Spleen (tissue), 11 donors: ENCODE data around the gene LRP2BP. TPM values are rescaled to one million over a fixed set of nuclear protein-coding genes. Genes with fewer than 3 reads are reported as not detected.
A peak's percentile ranks its signal among the peaks of the same experiment; 100 is the strongest.

Source experiments
- DNase-seq: peaks from one replicate; pipeline ENCODE4 v3.0.0-alpha.2; 2020
- H3K27ac ChIP-seq, 8 donors: fragments of 200-600 bp; sonication (generic) in 7 of 8; 1 replicate in 4 of 8; 2 replicates in 4 of 8; pipeline versions ENCODE4 v1.5.0 to v1.8.0; 2016 to 2021; ENCODE audit warnings: inconsistent platforms in 4 of 8, mild to moderate bottlenecking in 4 of 8, moderate library complexity in 1 of 8
- H3K27me3 ChIP-seq, 7 donors: fragments of 200-600 bp; sonication (generic) in 6 of 7; replicated peaks in 1 of 7; 1 replicate in 4 of 7; 2 replicates in 3 of 7; pipeline versions ENCODE4 v1.5.0 to v1.8.0; 2016 to 2021; ENCODE audit warnings: inconsistent platforms in 3 of 7, mild to moderate bottlenecking in 1 of 7
- H3K36me3 ChIP-seq, 6 donors: fragments of 200-600 bp; sonication (generic) in 5 of 6; 1 replicate in 4 of 6; 2 replicates in 2 of 6; pipeline versions ENCODE4 v1.5.0 to v1.8.0; 2016 to 2021; ENCODE audit warnings: inconsistent platforms in 2 of 6
- H3K4me1 ChIP-seq, 6 donors: fragments of 200-600 bp; sonication (generic) in 5 of 6; 1 replicate in 3 of 6; 2 replicates in 3 of 6; pipeline versions ENCODE4 v1.5.0 to v1.8.0; 2016 to 2021; ENCODE audit warnings: inconsistent platforms in 3 of 6
- H3K4me3 ChIP-seq, 8 donors: fragments of 200-600 bp; sonication (generic) in 7 of 8; 1 replicate in 4 of 8; 2 replicates in 4 of 8; pipeline versions ENCODE4 v1.5.0 to v1.8.0; 2016 to 2021; ENCODE audit warnings: inconsistent platforms in 4 of 8, mild to moderate bottlenecking in 4 of 8, moderate library complexity in 2 of 8
- H3K9me3 ChIP-seq, 8 donors: fragments of 200-600 bp; sonication (generic) in 7 of 8; 1 replicate in 4 of 8; 2 replicates in 4 of 8; pipeline versions ENCODE4 v1.5.0 to v1.8.0; 2016 to 2021; ENCODE audit warnings: inconsistent platforms in 4 of 8
- POLR2A ChIP-seq, 3 donors: fragments of 450-650 bp; IDR thresholded peaks; one replicate each; pipeline ENCODE4 v1.5.1; 2017; ENCODE audit warnings: antibody characterized with exemption in 3 of 3, mild to moderate bottlenecking in 1 of 3
- POLR2AphosphoS5 ChIP-seq, 3 donors: sonication (generic); formaldehyde crosslinking; IDR thresholded peaks; one replicate each; pipeline ENCODE4 v1.5.1; 2017; ENCODE audit warnings: antibody characterized with exemption in 3 of 3
- WGBS, 5 donors: extraction: QIAGEN DNeasy Blood & Tissue Kit in 3 of 5; methylation state at CpG; one replicate each; pipeline versions ENCODE4 v1.1.5 to v1.1.7; 2013 to 2018; 5-methylcytosine and 5-hydroxymethylcytosine counted together
- intact Hi-C: fragments of 100-400 bp; cut with DNase I; formaldehyde crosslinking; loops from one replicate; pipeline ENCODE4 v1.15.0; 2023; ENCODE audit warnings: low total_unique reads
- polyA plus RNA-seq, 3 donors: library from polyadenylated mRNA; stranded (reverse); fragments of 200-250 nt; gene quantifications; one replicate each; pipeline ENCODE4 v1.2.1, GENCODE V29; 2013
- total RNA-seq, 7 donors: library from RNA; depleted of rRNA in 3 of 7; stranded (reverse); fragments of >200 nt in 3 of 7; fragmentation: NEBNext Ultra II Directional in 4 of 7; extraction: Animal tissue kit (Norgen Biotek cat#: 25700) in 4 of 7; gene quantifications; one replicate each; pipeline versions ENCODE4 v1.1.0 to v1.2.1, GENCODE V29; 2016 to 2021
- TF ChIP-seq, protein P1 (sequence below), 11 experiments: fragments of 200-600 bp in 7 of 11; fragments of 450-650 bp in 4 of 11; sonication (generic) in 4 of 11; IDR thresholded peaks in 8 of 11; conservative IDR thresholded peaks in 3 of 11; 1 replicate in 7 of 11; 2 replicates in 4 of 11; pipeline versions ENCODE4 v1.4.0 to v1.8.0; 2016 to 2021; ENCODE audit warnings: antibody characterized with exemption in 11 of 11, inconsistent platforms in 4 of 11, mild to moderate bottlenecking in 1 of 11
- donor health status: healthy with polysubstance abuse.
- donor health status: DM: no; HTN: no; CAD: no; lungs with moderate emphysema.
- donor health status: DM: no; HTN: no; CAD: no.
- donor health status: Bipolar disorder and iron deficiency.
- donor health status: healthy.
- donor health status: DM: no; HTN: no; CAD: no.
- donor health status: DM: yes; HTN: yes; CAD: no.

Gene LRP2BP
- total and polyA plus RNA-seq, 10 donors = 0.17 to 2.4 (median 0.96) TPM

DNA sequence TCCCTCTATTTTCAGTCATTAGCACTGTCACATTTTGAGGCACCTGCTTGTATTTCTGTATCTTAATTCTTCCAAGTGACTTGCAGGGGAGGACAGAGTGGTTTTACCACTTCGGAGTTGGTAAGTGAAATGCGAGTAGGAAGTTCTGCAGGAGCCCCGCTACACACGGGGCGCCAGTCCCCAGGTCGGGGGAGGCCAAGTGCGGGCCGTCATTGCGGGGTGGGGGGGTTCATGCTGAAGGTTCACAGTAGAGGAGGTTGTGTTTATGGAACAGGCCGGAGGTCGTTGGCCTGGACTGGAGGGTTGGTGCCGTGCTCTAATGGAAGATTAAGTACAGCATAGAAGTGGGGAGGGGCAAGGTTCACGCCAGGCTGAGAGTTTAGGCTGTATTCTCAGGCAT lies 44.0 kb downstream of the LRP2BP start:
- Histone ChIP-seq H3K4me3 (no peak overlapping the region), H3K9me3 (no peaks in the 10 kb centered on the region), H3K4me1 (peaks cover 0 to 7% (median 0%) of the 10 kb centered on the region in 6 donors), H3K36me3 (peaks cover 0 to 84% (median 25%) of the 10 kb centered on the region in 6 donors), H3K27me3 (no peaks in the 10 kb centered on the region), H3K27ac (no peak overlapping the region)
- 89 to 94% (median 90%) methylated on average over 13 of the region's 13 CpGs for WGBS, 5 donors
- TF ChIP-seq POLR2A (IDR thresholded peaks at IDR 0.05) (no peak), POLR2AphosphoS5 (IDR thresholded peaks at IDR 0.05) (no peak)
- TF ChIP-seq, protein P1, sequence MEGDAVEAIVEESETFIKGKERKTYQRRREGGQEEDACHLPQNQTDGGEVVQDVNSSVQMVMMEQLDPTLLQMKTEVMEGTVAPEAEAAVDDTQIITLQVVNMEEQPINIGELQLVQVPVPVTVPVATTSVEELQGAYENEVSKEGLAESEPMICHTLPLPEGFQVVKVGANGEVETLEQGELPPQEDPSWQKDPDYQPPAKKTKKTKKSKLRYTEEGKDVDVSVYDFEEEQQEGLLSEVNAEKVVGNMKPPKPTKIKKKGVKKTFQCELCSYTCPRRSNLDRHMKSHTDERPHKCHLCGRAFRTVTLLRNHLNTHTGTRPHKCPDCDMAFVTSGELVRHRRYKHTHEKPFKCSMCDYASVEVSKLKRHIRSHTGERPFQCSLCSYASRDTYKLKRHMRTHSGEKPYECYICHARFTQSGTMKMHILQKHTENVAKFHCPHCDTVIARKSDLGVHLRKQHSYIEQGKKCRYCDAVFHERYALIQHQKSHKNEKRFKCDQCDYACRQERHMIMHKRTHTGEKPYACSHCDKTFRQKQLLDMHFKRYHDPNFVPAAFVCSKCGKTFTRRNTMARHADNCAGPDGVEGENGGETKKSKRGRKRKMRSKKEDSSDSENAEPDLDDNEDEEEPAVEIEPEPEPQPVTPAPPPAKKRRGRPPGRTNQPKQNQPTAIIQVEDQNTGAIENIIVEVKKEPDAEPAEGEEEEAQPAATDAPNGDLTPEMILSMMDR (IDR thresholded peaks at IDR 0.05 in 8 of 11, conservative IDR thresholded peaks at IDR 0.05 in 3 of 11) = no peak
- intact Hi-C loops = no loop called here
- DNase-seq = no peak

DNA sequence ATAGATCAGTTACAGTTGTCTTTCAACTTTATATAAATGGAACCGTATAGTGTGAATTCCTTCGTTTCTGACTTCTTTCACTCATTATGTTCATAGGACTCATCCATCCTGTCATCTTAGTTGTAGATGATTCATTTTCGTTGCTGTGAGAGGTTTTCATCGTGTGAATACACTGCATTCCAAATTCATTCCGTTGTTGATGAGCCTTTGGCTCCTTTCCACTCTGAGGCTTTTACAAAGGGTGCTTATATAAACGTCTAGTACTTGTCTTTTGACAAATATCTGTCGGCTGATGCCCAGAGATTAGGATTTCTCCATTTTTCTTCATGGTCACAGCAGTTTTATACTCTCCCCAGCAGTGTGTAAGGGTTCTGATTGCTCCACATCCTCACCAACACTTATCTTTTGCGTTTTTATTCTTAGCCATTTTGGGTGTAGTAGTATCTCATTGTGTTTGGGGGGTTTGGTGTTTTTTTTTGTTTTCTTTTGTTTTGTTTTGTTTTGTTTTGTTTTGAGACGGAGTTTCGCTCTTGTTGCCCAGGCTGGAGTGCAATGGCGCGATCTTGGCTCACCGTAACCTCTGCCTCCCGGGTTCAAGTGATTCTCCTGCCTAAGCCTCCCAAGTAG lies 48.6 kb downstream of the LRP2BP start:
- TF ChIP-seq POLR2A (IDR thresholded peaks at IDR 0.05) = no peak
- TF ChIP-seq, protein P1 (IDR thresholded peaks at IDR 0.05 in 8 of 11, conservative IDR thresholded peaks at IDR 0.05 in 3 of 11) = no peak
- no peak for TF ChIP-seq POLR2AphosphoS5 (IDR thresholded peaks at IDR 0.05)
- whole genome bisulfite sequencing, 5 donors = 89 to 93% (median 92%) methylated on average over 14 of the region's 14 CpGs
- Histone ChIP-seq H3K4me3 (no peak overlapping the region), H3K36me3 (peaks cover 0 to 80% (median 16%) of the 10 kb centered on the region in 6 donors), H3K4me1 (peaks cover 5 to 28% (median 18%) of the 10 kb centered on the region in 6 donors), H3K27me3 (no peaks in the 10 kb centered on the region), H3K9me3 (no peaks in the 10 kb centered on the region), H3K27ac (no peak overlapping the region)
- intact Hi-C loops = no loop called here
- no peak for DNase-seq

DNA sequence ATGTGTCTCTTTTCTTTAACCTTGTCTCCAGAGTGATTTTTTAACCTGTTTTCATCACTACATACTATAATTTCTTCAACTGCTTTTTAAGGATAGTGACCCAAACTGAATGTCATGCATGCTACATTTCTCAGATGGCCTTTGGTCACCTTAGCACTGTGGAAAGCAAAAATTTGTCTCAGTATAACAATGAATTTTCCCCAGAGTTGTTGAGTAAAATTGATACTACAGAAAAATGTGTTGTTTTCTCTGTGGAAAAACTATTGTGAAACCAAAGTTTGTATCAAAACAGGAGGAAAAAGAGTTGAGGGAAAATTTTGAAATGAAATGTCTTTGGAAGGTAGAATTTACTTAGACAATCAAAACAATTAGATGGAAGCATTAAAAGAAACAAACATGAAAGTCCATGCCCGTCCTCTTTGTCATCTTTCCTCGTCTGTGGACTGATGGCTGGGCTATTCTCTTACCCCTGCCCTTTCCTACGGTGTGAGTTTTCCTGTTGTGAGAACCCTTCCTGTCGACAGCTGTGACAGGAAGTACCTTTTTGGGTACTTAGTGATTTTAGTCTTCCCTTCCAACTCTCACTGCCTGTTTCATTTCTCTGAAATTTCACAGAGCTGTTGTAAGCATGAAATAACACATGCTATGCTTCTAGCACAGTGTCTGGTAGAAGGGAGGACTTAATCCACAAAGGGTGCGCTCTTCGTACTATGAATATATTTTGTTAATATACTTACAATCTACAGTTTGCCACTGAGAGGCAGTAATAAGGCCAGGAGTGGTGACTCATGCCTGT lies 50.8 kb downstream of the LRP2BP start:
- intact Hi-C loops = no loop called here
- TF ChIP-seq, protein P1 (IDR thresholded peaks at IDR 0.05 in 8 of 11, conservative IDR thresholded peaks at IDR 0.05 in 3 of 11) = no peak
- no peak for TF ChIP-seq POLR2A (IDR thresholded peaks at IDR 0.05)
- TF ChIP-seq POLR2AphosphoS5 (IDR thresholded peaks at IDR 0.05) = no peak
- peaks cover 0 to 72% (median 15%) of the 10 kb centered on the region in 6 donors for H3K36me3 ChIP-seq
- 38 to 54% (median 41%) methylated on average over 6 of the region's 6 CpGs for WGBS, 5 donors
- H3K27me3 ChIP-seq = no peaks in the 10 kb centered on the region
- peak overlapping the region in 6 of 8 donors; percentile 9 to 64 (median 47) for H3K27ac ChIP-seq
- peaks cover 5 to 28% (median 19%) of the 10 kb centered on the region in 6 donors for H3K4me1 ChIP-seq
- no peak overlapping the region for H3K4me3 ChIP-seq
- H3K9me3 ChIP-seq = no peaks in the 10 kb centered on the region
- DNase-seq = no peak
